Measurements from ENCODE around the gene FGF23.

The FGF23 gene

GRCh38 chr12:4380332-4380731, 820 bp upstream of the FGF23 start:
- DNase-seq, result no peak

DNA sequence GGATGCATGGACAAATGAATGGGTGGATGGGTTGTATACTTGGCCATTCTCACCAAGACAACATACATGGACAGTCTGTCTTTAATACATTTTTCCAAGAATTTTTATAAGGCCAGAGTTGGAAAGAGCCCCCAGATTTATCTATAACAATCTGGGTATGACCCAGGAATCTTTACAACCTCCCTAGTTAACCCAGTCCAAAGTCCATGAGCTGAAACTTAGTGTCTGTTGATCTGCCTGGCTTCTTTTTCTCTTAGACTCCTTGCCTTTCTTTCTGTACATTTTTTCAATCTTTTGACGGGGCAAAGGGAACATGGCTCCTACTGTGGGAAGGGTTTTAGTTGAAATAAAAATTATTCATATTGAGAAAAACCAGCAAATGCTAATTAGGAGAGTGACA, 740 bp downstream of the FGF23 start:
- DNase-seq, result no peak

GRCh38 chr12:4375449-4375848, 4.1 kb downstream of the FGF23 start:
- DNase-seq, result no peak

GRCh38 chr12:4372653-4373052, 6.9 kb downstream of the FGF23 start:
- no peak for DNase-seq

DNA sequence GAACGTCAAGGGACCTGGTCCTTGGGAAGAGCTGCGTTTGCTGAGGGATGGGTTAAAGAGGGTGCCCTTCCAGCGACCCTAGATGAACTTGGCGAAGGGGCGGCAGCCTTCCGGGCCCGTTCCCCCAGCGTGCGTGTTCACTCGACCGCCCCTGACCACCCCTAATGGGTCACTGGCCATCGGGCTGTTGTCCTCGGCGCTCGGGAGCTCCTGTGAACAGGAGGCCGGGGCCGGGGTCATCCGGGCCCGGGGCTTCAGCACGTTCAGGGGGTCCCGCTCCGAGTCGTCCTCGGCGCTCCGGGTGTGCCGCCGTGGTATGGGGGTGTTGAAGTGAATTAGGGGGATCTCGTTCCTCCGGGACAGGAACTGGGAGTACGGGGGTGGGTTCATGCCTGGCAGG, 9.2 kb downstream of the FGF23 start:
- DNase-seq, result no peak

DNA sequence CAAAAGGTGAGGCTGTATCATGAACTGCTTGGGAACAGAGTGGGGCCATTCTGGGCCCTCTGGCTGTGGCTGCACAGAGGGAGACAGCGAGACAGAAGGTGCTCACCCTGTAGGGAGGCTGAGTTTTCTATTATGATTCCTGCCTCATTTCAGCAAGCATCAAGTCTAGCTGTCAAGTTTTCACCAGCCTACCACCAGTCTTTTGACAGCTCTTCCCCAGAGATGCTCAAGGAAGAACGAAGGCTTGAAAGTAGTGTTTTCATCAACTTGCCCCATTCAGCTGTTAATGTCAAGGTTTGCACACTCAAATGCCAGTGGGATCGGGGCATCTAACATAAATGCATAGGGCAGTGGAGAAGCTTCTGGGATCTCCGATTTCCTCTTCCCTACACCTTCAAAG, 10.0 kb downstream of the FGF23 start:
- no peak for DNase-seq

- DNase-seq, result no peak
Observed at GRCh38 chr12:4366090-4366489, 13.4 kb downstream of the FGF23 start.

DNA sequence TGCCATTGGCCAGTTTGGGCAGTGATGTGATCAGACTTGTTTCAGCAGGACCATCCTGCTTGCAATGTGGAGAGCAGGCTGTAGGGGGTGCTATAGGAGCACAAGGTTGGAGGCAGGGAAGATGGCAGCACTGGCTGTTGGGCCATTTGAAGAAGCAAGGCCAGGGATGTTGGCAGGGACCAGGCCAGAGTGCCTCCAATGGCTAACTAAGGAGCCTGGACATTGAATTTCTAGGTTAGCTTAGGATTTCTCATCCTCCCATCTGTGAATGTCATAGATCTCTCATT, 23.5 kb downstream of the FGF23 start:
- no peak for DNase-seq

DNA sequence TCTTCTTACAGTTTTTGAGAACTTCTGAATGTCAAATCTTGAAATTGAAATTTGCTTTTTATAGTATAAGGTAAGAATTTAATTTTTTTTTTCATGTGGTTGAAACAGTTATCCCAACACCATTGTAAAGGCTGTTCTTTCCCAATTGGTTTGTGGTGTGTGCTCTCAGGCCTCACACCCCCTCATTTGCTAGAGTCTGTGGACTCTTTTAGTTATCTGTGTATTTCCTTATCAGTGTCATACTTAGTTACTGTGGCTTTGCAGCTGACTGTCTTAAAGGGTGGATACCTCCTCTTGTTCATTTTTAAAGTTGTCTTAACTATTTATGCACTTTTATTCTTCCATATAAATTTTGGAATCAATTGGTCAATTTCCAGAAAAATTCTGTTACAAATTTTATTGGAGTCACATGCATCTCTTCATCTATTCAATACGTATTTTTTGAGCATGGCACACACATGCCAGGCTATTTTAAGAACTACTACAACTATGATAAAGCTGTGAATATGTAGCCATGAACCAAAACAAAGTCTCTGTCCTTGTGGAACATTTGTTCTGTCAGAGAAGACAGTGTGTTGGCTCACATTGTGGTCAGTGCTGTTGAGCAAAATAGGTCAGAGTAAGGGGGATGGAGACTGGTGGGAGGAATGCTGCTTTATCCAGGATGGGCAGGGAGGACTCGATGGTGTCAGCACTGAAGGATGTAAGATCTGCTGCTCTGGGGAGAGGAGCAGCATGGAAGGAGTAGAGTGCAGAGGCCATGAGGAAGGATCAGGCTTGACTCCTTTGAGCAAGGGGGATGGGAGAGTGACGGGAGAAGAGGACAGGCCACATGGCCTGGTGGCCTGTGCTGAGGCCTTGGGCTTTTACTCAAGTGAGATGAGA, 24.1 kb downstream of the FGF23 start:
- DNase-seq, result no peak

DNA sequence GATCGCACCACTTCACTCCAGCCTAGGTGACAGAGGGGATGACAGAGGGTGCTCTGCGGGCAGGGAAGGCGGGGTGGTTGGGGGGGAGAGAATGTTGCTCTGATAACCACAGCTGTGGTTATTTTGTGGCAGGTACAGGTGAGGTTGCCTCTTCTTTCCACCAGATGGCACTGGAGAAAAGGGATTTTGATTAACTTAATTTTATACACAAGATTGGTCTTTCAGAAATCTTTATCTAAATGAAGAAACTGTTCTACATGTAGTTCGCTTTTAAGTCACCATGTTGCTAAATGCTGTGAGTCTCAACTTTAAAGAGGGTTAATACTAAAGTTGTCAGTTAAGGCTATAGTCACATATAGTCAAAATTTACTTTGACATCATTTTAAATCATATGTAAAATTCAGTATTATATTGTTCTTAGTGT, 25.7 kb downstream of the FGF23 start:
- DNase-seq, result no peak

GRCh38 chr12:4346931-4347330, 32.6 kb downstream of the FGF23 start:
- DNase-seq, result no peak

DNA sequence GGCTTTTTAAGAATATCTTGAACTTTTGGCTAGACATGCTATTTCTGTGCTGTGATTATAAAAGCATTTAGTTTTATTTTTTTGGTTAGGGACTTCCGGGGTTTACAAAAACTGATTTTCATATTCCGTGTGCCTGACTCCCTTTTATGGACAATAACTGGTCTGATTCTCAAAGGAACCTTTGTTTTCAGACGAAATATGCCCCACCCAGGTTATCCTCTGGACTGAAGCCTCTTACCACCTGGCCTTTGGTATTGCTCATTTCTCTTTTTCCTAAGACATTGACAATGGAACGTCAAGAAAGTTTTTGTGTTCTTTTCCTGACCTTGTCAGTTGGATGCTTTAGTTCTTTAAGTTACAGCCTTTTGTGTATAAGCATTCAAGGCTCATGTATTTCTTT, 47.7 kb downstream of the FGF23 start:
- DNase-seq, result no peak

GRCh38 chr12:4331221-4331620, 48.3 kb downstream of the FGF23 start:
- no peak for DNase-seq

- no peak for DNase-seq
Observed at GRCh38 chr12:4330203-4330602, 49.3 kb downstream of the FGF23 start.

DNA sequence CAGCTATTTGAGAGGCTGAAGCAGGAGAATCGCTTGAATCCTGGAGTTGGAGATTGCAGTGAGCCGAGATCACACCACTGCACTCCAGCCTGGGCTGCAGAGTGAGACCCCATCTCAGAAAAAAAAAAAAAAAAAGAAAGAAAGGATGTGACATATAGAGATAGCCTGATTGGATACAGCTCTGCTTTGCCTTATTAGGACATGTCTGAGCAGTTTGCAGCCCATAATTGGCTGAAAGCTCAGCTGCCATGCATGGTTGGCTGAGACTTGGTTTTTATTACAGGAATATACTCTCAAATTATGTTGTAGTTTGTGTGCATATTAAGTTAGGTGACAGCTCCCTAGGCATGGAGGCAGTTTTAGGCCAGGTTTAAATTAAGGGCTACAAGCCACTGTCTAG, 52.2 kb downstream of the FGF23 start:
- no peak for DNase-seq

DNA sequence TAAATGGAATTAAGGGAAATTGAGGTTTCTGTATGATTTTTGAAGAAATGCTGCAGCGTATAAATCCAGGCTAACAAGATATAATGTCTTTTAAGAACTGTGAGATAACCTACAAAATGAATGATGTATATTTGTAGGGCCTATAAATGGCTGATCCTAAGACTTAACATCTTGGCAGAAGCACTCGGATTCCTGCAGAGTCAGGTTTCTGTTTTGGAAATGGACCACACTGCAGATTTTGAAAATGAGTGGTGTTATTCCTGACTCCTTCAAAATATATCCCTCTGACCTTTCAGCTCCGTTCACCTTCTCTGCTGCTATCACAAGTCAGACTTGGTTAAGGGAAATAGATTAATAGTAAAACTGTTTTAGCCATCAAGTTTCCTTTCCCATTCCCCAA, 53.5 kb downstream of the FGF23 start:
- no peak for DNase-seq

DNA sequence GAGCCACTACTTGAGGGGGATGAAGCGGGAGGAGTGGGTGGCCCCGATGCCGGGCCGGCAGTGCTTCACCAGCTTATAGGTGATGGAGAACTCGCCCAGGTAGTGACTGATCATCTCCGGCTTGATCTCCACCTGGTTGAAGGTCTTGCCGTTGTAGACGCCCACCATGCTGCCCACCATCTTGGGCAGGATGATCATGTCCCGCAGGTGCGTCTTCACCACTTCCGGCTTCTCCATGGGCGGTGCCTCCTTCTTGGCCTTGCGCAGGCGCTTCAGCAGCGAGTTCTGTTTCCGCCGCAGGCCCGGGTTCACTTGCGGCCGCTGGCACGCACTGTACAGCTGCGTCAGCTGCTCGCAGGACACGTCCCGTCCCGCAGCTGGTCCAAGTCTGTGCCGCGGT, 55.1 kb downstream of the FGF23 start:
- no peak for DNase-seq

DNA sequence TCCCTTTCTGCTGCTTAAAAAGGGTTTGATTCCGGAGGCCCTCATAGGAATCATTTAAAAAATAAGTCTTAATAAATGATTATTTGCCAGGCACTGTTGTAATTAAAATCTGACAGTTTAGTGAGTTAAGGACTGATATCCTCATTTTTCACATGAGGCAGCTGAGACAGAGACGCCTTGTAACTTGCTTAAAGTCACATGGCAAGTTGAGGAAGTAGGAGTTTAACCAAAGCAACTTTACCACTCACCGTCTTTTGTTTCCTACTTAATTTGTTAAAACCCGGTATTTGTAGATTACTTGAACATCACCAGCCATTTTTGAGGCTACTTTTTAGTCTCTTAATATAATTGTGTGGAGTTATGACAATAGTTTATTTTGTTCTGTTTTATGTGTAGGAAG, 56.1 kb downstream of the FGF23 start:
- no peak for DNase-seq

DNA sequence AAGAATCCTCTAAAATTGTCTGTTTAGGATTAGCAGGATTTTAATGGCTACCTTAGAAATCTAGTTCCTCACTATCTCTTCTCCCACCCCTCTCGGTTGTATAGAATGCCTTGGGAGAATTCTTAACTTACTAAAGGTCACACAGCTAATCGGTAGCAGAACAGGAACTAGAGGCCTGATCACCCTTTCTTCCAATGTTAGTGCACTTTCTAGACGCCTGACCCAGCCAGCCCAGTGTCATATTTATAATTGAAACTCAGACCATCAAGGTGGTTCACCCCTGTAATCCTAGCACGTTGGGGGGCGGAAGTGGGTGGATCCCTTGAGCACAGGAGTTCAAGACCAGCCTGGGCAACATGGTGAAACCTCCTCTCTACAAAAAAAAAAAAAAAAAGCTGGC, 56.8 kb downstream of the FGF23 start:
- no peak for DNase-seq

- peak; percentile 50 for DNase-seq
Observed at GRCh38 chr12:4320853-4321701, 58.4 kb downstream of the FGF23 start, which contains the start of gene TIGAR. Gene TIGAR, plus strand, starts transcription at chr12:4321213. Its CDS starts 59 bp downstream, at chr12:4321272.

DNA sequence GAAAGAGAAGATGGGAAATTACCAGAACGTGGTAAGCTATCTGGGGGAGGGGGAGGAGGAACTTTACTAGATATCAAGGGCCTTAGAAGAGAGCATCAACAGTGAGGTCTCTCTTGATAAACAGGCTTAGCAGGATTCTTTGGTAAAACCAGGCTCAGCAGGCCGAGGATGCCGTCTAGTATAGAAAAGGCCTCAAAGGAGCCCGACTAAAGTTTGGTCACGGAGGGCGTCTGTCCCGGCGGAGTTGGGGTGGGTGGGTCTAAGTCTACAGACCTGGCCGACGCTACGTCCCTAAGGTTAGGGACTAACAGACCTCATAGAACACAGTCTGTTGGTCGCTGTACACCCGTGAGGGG, 59.0 kb downstream of the FGF23 start:
- DNase-seq, result no peak

Measured in SIG-M5 (cell line).